ENCODE data around the gene MIX23.

- TF ChIP-seq CEBPB (IDR thresholded peaks at IDR 0.05; ENCODE audit: low read depth, low read length) = no peak
- TF ChIP-seq CTCF (conservative IDR thresholded peaks at IDR 0.05; ENCODE audit: low read depth, low read length) = no peak
- no peak for TF ChIP-seq RFX5 (IDR thresholded peaks at IDR 0.05; ENCODE audit: low read depth, low read length)
- no peak for TF ChIP-seq RCOR1 (IDR thresholded peaks at IDR 0.05; ENCODE audit: insufficient replicate concordance, low read length)
- no peak for TF ChIP-seq MXI1 (IDR thresholded peaks at IDR 0.05; ENCODE audit: borderline replicate concordance, low read depth, low read length)
- TF ChIP-seq SMC3 (IDR thresholded peaks at IDR 0.05; ENCODE audit: low read depth, low read length) = no peak
- no peak for TF ChIP-seq POLR2A (IDR thresholded peaks at IDR 0.05; ENCODE audit: low read depth, low read length)
- TF ChIP-seq USF2 (IDR thresholded peaks at IDR 0.05; ENCODE audit: low read depth, low read length) = no peak
- no peak for TF ChIP-seq RAD21 (IDR thresholded peaks at IDR 0.05; ENCODE audit: low read length)
- TF ChIP-seq BHLHE40 (IDR thresholded peaks at IDR 0.05; ENCODE audit: low read depth, low read length) = no peak
- no peak for TF ChIP-seq CHD1 (IDR thresholded peaks at IDR 0.05; ENCODE audit: low read depth, low read length)
- TF ChIP-seq MAFK (IDR thresholded peaks at IDR 0.05; ENCODE audit: low read depth, low read length) = no peak
- no peak for TF ChIP-seq FOS (IDR thresholded peaks at IDR 0.05; ENCODE audit: low read depth, low read length)
- TF ChIP-seq MAZ (IDR thresholded peaks at IDR 0.05; ENCODE audit: borderline replicate concordance, low read depth, low read length) = no peak
Measured at GRCh38 chr3:122398920-122399319, 15.9 kb upstream of the MIX23 start.
